HepG2 (cell line): ENCODE results near the gene PSMC5. TPM values are rescaled to one million over a fixed set of nuclear protein-coding genes. Genes with fewer than 3 reads are reported as not detected.

Experiments used
- CCDC6 ChIP-seq: sonication (generic); formaldehyde crosslinking; IDR thresholded peaks from 2 replicates; pipeline ENCODE4 v1.8.1; 2022; ENCODE audit warnings: mild to moderate bottlenecking, missing genetic modification reagents, moderate library complexity
- GLI4 ChIP-seq: sonication (generic); formaldehyde crosslinking; IDR thresholded peaks from 2 replicates; pipeline ENCODE4 v1.5.1; 2020; ENCODE audit warnings: missing genetic modification reagents, mild to moderate bottlenecking, moderate library complexity, borderline replicate concordance
- KDM5A ChIP-seq: fragments of 200-600 bp; sonication (generic); IDR thresholded peaks from 2 replicates; pipeline ENCODE4 v1.7.0; 2018; ENCODE audit warnings: antibody characterized with exemption, mild to moderate bottlenecking, low read length, borderline replicate concordance
- NCOA2 ChIP-seq: sonication (generic); formaldehyde crosslinking; IDR thresholded peaks from 2 replicates; pipeline ENCODE4 v1.8.0; 2022; ENCODE audit warnings: inconsistent platforms
- NFIB ChIP-seq: sonication (generic); formaldehyde crosslinking; IDR thresholded peaks from 2 replicates; pipeline ENCODE4 v1.9.0; 2021; ENCODE audit warnings: missing genetic modification reagents, mild to moderate bottlenecking, borderline replicate concordance
- ONECUT2 ChIP-seq: sonication (generic); formaldehyde crosslinking; IDR thresholded peaks from 2 replicates; pipeline ENCODE4 v1.4.0; 2020; ENCODE audit warnings: missing genetic modification reagents
- TBL1XR1 ChIP-seq: fragments of 150-350 bp; IDR thresholded peaks from 2 replicates; pipeline ENCODE4 v1.6.1; 2014; ENCODE audit warnings: borderline replicate concordance, low read length; ENCODE audit not compliant: partially characterized antibody
- ZFP1 ChIP-seq: IDR thresholded peaks from 2 replicates; pipeline ENCODE4 v1.6.1; 2016
- ZFY ChIP-seq: sonication (generic); formaldehyde crosslinking; IDR thresholded peaks from 2 replicates; pipeline ENCODE4 v1.4.0; 2020; ENCODE audit warnings: missing genetic modification reagents
- ZNF256 ChIP-seq: sonication (generic); formaldehyde crosslinking; conservative IDR thresholded peaks from 2 replicates; pipeline ENCODE4 v1.4.0; 2020; ENCODE audit warnings: missing genetic modification reagents
- ZNF839 ChIP-seq: sonication (generic); formaldehyde crosslinking; IDR thresholded peaks from 2 replicates; pipeline ENCODE4 v1.4.0; 2020; ENCODE audit warnings: missing genetic modification reagents, mild to moderate bottlenecking, borderline replicate concordance
- polyA plus RNA-seq, 8 experiments: library from polyadenylated mRNA; depleted of rRNA in 3 of 8; stranded (reverse) in 7 of 8; unstranded in 1 of 8; fragments of >200 nt; fragmentation: Illumina TruSeq in 4 of 8; extraction: Trizol in 4 of 8; gene quantifications; 2 replicates each; pipeline versions ENCODE4 v1.2.1 to v1.2.3, GENCODE V29; 2011 to 2016; ENCODE audit warnings: low read depth in 4 of 8, missing spikeins in 1 of 8, mixed read lengths in 1 of 8; ENCODE audit not compliant: insufficient read depth in 1 of 8
- total RNA-seq, 5 experiments: library from RNA; depleted of rRNA; stranded (reverse); fragments of >200 nt; fragmentation: Illumina TruSeq; extraction: Trizol; gene quantifications; 2 replicates each; pipeline ENCODE4 v1.2.3, GENCODE V29; 2016; ENCODE audit warnings: low read depth in 1 of 5
- TF ChIP-seq, protein P1 (sequence below): sonication (generic); formaldehyde crosslinking; IDR thresholded peaks from 2 replicates; pipeline ENCODE4 v1.8.1; 2022; ENCODE audit warnings: low read depth, mild to moderate bottlenecking, missing genetic modification reagents
- TF ChIP-seq, protein P2 (sequence below): sonication (generic); formaldehyde crosslinking; IDR thresholded peaks from 2 replicates; pipeline ENCODE4 v1.8.0; 2022; ENCODE audit warnings: missing genetic modification reagents, mild to moderate bottlenecking, moderate library complexity, borderline replicate concordance
- TF ChIP-seq, protein P3 (sequence below): IDR thresholded peaks from 2 replicates; pipeline ENCODE4 v1.6.1; 2016; ENCODE audit warnings: missing biosample characterization, missing genetic modification reagents, low read depth
- TF ChIP-seq, protein P4 (sequence below): sonication (generic); formaldehyde crosslinking; IDR thresholded peaks from 2 replicates; pipeline ENCODE4 v1.9.0; 2022; ENCODE audit warnings: low read depth, missing genetic modification reagents
- TF ChIP-seq, protein P5 (sequence below): IDR thresholded peaks from 2 replicates; pipeline ENCODE4 v1.6.1; 2016; ENCODE audit warnings: mild to moderate bottlenecking
- TF ChIP-seq, protein P6 (sequence below): IDR thresholded peaks from 2 replicates; pipeline ENCODE4 v1.6.1; 2016; ENCODE audit warnings: missing genetic modification reagents, missing compliant biosample characterization
- TF ChIP-seq, protein P7 (sequence below): sonication (generic); formaldehyde crosslinking; conservative IDR thresholded peaks from 2 replicates; pipeline ENCODE4 v1.8.0; 2022; ENCODE audit warnings: mild to moderate bottlenecking, moderate library complexity, missing genetic modification reagents

The PSMC5 gene
- total and polyA plus RNA-seq, 2 of the 13 experiments (the other 11 are each of a cell fraction or from before 2014, with no cell fraction given) = 35.3 to 128 TPM

DNA sequence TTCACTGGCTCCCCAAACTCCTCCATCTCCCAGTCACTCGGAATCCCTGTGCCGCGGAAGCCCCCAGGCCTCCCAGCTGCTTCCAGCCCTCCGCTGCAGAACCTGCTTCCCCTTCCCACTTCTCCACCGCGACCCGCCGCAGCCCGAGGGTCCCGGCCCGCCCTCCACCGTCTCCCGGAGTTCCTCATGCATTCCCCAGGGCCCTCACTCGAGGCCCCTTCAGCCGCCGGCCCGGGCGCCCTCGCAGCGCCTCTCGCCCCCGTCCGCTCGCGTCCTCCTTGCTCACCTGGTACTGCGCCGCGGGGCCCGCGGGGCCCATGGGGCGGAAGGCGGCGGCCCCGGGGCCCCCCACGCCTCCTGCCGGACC, 14.9 kb downstream of the PSMC5 start (continued):
- TF ChIP-seq, protein P1, sequence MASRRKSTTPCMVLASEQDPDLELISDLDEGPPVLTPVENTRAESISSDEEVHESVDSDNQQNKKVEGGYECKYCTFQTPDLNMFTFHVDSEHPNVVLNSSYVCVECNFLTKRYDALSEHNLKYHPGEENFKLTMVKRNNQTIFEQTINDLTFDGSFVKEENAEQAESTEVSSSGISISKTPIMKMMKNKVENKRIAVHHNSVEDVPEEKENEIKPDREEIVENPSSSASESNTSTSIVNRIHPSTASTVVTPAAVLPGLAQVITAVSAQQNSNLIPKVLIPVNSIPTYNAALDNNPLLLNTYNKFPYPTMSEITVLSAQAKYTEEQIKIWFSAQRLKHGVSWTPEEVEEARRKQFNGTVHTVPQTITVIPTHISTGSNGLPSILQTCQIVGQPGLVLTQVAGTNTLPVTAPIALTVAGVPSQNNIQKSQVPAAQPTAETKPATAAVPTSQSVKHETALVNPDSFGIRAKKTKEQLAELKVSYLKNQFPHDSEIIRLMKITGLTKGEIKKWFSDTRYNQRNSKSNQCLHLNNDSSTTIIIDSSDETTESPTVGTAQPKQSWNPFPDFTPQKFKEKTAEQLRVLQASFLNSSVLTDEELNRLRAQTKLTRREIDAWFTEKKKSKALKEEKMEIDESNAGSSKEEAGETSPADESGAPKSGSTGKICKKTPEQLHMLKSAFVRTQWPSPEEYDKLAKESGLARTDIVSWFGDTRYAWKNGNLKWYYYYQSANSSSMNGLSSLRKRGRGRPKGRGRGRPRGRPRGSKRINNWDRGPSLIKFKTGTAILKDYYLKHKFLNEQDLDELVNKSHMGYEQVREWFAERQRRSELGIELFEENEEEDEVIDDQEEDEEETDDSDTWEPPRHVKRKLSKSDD (CRISPR knock-in tag) = no peak
- TF ChIP-seq, protein P2, sequence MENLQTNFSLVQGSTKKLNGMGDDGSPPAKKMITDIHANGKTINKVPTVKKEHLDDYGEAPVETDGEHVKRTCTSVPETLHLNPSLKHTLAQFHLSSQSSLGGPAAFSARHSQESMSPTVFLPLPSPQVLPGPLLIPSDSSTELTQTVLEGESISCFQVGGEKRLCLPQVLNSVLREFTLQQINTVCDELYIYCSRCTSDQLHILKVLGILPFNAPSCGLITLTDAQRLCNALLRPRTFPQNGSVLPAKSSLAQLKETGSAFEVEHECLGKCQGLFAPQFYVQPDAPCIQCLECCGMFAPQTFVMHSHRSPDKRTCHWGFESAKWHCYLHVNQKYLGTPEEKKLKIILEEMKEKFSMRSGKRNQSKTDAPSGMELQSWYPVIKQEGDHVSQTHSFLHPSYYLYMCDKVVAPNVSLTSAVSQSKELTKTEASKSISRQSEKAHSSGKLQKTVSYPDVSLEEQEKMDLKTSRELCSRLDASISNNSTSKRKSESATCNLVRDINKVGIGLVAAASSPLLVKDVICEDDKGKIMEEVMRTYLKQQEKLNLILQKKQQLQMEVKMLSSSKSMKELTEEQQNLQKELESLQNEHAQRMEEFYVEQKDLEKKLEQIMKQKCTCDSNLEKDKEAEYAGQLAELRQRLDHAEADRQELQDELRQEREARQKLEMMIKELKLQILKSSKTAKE (CRISPR knock-in tag) = no peak
- TF ChIP-seq ONECUT2 (CRISPR knock-in tag) (no peak), KDM5A (peak; percentile 46; the same call in 1 of the 2 replicates), ZNF839 (CRISPR knock-in tag) (no peak), TBL1XR1 (no peak), NCOA2 (CRISPR knock-in tag) (no peak), ZNF256 (no peak), ZFP1 (no peak), ZFY (CRISPR knock-in tag) (peak; percentile 65), NFIB (CRISPR knock-in tag) (no peak), GLI4 (CRISPR knock-in tag) (no peak), CCDC6 (CRISPR knock-in tag) (no peak)
- TF ChIP-seq, protein P3, sequence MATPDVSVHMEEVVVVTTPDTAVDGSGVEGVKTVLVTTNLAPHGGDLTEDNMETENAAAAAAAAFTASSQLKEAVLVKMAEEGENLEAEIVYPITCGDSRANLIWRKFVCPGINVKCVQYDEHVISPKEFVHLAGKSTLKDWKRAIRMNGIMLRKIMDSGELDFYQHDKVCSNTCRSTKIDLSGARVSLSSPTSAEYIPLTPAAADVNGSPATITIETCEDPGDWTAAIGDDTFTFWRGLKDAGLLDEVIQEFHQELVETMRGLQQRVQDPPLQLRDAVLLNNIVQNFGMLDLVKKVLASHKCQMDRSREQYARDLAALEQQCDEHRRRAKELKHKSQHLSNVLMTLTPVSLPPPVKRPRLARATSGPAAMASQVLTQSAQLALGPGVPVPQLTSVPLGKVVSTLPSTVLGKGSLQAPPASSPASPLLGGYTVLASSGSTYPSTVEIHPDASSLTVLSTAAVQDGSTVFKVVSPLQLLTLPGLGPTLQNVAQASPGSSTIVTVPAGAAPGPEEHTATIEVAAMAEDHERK (CRISPR knock-in tag) = no peak
- TF ChIP-seq, protein P4, sequence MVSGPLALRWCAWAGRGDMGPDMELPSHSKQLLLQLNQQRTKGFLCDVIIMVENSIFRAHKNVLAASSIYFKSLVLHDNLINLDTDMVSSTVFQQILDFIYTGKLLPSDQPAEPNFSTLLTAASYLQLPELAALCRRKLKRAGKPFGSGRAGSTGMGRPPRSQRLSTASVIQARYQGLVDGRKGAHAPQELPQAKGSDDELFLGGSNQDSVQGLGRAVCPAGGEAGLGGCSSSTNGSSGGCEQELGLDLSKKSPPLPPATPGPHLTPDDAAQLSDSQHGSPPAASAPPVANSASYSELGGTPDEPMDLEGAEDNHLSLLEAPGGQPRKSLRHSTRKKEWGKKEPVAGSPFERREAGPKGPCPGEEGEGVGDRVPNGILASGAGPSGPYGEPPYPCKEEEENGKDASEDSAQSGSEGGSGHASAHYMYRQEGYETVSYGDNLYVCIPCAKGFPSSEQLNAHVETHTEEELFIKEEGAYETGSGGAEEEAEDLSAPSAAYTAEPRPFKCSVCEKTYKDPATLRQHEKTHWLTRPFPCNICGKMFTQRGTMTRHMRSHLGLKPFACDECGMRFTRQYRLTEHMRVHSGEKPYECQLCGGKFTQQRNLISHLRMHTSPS (CRISPR knock-in tag) = no peak
- TF ChIP-seq, protein P5, sequence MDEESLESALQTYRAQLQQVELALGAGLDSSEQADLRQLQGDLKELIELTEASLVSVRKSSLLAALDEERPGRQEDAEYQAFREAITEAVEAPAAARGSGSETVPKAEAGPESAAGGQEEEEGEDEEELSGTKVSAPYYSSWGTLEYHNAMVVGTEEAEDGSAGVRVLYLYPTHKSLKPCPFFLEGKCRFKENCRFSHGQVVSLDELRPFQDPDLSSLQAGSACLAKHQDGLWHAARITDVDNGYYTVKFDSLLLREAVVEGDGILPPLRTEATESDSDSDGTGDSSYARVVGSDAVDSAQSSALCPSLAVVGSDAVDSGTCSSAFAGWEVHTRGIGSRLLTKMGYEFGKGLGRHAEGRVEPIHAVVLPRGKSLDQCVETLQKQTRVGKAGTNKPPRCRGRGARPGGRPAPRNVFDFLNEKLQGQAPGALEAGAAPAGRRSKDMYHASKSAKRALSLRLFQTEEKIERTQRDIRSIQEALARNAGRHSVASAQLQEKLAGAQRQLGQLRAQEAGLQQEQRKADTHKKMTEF (CRISPR knock-in tag) = no peak
- TF ChIP-seq, protein P6, sequence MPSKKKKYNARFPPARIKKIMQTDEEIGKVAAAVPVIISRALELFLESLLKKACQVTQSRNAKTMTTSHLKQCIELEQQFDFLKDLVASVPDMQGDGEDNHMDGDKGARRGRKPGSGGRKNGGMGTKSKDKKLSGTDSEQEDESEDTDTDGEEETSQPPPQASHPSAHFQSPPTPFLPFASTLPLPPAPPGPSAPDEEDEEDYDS (CRISPR knock-in tag) = no peak
- TF ChIP-seq, protein P7, sequence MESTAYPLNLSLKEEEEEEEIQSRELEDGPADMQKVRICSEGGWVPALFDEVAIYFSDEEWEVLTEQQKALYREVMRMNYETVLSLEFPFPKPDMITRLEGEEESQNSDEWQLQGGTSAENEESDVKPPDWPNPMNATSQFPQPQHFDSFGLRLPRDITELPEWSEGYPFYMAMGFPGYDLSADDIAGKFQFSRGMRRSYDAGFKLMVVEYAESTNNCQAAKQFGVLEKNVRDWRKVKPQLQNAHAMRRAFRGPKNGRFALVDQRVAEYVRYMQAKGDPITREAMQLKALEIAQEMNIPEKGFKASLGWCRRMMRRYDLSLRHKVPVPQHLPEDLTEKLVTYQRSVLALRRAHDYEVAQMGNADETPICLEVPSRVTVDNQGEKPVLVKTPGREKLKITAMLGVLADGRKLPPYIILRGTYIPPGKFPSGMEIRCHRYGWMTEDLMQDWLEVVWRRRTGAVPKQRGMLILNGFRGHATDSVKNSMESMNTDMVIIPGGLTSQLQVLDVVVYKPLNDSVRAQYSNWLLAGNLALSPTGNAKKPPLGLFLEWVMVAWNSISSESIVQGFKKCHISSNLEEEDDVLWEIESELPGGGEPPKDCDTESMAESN = no peak
